GM18519 (cell line): ENCODE data around the gene TUBB.
"Not testable (repeated sequence)": the region's sequence is repeated elsewhere in the genome, so short reads cannot be mapped to it uniquely, and the experiment has no call there.

Experiments used
- ATAC-seq: cut with Tn5 transposase; IDR thresholded peaks from one replicate; pipeline ENCODE4 v1.9.1; 2021; ENCODE audit warnings: mild to moderate bottlenecking, moderate library complexity; ENCODE audit not compliant: unreplicated experiment, low FRiP score

Gene TUBB

DNA sequence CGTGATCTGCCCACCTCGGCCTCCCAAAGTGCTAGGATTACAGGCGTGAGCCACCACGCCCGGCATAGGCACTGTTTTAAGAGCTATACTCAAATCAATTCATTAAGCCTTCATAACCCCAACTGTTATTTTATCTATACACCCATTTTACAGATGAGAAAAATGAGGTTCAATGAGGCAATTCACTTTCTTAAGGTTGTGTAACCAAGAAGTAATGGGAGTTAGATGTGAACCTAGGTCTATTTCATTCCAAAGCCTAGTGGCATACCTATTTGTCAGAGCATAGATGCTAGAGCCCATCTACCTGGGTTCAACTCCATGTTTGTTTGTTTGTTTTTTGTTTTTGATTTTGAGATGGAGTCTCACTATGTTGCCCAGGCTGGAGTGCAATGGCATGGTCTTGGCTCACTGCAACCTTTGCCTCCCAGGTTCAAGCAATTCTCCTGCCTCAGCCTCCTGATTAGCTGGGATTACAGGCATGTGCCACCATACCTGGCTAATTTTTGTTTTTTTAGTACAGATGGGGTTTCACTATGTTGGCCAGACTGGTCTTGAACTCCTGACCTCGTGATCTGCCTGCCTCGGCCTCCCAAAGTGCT is 36.4 kb downstream of the TUBB start:
- not testable (repeated sequence) for ATAC-seq

DNA sequence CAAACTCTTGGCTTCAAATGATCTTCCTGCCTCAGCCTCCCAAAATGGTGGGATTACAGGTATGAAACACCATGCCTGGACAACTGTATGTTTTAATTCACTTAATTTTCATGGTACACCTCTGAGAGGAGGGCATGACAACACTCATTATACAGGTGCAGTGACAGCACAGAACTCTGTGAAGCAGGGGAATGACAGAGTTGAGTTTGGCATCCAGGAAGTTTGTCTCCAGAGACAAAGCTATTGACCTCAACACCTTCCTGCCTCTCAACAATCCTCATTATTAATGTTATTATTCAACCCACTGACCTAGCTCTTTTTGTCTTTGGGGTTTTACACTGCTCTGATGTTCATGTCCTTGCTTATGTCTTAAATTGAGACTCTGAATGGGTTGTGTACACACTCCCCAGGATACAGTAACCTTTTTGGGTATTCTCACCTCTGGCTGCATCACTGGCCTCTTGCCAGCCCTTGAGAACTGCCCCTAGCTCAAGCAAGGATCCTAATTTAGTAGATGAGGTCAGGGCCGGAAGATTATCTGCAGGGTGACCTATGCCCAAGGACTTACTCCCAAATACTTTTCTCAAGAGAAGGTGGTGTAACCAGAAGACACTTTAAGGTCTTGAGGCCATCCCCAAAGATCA is 37.2 kb downstream of the TUBB start:
- ATAC-seq: no peak

DNA sequence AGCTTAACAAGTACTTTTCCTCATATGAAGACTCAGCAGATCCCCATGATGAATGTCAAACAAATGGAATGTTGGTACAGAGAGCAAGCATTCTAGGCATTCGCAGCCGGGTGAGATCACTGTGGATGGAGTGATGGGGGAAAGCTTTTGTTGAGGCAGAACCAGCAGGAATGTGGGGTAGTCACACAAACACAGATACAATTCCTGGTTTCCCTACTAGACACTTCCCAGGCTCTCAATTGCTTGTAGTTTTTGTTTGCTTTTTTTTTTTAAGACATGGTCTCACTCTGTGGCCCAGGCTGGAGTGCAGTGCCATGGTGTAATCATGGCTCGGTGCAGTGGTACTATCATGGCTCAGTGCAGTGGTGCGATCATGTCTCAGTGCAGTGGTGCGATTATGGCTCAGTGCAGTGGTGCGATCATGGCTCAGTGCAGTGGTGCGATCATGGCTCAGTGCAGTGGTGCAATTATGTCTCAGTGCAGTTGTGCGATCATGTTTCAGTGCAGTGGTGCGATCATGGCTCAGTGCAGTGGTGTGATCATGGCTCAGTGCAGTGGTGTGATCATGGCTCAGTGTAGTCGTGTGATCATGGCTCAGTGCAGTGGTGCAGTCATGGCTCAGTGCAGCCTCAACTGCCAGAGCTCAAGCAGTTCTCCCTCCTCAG is 39.6 kb downstream of the TUBB start:
- ATAC-seq: no peak

DNA sequence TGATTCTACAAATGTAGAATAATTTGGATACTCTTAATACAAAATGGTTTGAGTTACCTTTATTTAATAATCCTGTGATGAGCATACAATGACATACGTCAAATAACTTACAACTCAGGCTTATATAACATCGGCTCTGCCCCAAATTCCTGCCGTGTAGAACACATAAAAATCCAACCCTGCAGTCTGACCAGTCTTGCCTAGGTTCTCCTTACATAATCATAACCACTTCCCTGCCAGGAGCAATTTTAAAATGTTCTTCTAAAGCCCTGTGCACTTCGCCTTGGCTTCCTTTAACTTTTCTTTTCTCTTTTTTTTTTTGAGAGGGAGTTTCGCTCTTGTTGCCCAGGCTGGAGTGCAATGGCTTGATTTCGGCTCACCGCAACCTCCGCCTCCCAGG is 40.4 kb downstream of the TUBB start:
- ATAC-seq: no peak

DNA sequence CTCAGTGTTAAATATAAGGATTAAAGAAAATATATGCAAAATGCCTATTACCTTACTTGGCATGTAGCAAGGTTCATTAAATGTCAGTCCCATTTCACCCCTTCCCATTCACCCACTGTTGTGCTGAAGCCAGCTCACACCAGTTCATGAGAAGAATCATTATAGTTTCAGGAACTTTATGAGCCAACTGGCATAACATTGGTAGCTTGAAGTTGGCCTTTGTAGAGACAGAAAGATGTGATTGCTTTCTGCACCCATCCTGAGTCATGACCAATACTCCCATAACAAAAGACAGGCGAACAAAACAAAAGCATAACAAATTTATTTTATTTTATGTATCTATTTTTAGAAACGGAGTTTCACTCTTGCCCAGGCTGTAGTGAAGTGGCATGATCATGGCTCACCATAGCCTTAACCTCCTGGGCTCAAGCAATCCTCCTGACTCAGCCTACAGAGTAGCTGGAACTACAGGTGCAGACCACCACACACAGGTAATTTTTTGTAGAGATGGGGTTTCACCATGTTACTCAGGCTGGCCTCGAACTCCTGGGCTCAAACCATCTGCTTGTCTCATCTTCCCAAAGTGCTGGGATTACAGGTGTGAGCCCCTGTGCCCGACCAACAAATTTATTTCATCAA is 41.8 kb downstream of the TUBB start:
- ATAC-seq: no peak

DNA sequence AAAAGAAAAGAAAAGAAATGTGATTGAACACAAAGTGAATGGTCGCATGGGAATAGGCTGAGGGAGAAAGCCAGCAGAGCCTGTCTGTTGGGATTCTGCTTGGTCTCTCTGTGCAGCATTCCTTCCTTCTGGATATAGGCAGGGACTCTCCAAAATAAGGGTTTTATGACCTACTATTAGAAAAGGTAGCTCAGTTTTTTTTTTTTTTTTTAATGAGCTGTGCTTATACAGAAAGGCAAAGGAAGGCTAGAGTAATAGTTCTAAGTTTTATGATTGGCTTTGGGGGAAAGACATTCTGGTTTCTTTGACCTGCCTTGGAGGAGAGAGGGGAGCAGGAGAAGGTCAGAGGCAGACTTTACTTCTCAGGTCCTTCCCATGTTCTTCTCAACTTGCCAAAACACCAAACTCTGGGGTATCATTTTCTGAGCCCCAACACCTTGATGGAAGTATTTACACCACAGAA is 43.0 kb downstream of the TUBB start:
- ATAC-seq: no peak

DNA sequence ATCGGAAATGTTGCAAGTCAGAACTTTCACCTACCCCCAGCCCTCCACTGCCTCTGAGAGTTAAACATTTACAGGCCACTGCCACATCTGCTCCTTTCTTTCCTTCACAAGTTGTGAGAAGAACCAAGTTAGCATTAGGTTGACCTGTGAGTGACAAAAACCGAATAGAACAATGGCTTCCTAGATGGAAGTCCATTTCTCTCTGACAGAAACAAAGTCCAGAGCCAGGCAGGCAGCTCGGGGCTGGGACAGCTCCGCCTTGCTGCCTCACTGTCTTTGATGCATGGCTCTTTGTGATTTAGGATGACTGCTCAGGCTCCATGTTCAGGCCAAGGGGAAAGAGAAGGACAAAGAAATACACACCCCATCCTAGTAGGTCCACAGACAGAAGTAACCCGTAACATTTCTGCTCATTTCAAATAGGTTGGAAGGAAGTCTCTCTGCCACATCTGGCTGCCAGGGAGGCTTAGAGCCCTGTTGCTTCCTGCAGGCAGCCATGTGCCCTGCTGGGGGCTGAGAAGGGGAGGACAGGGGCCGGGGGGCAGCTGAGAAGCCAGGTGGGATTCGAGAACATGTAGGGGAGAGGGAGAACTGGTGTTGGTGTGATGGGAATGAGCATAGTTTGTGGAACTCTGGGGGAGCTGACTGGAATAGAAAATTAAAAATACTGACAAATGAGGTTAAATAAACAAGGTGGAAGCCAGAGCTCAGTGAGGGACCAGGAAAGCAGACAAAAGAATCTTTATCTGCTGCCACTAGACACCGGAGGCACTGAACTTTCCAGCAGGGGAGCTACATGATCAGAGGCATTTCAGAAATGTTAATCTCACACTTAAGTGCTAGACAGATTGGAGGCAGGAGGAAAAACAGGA is 43.7 kb downstream of the TUBB start:
- ATAC-seq: no peak

DNA sequence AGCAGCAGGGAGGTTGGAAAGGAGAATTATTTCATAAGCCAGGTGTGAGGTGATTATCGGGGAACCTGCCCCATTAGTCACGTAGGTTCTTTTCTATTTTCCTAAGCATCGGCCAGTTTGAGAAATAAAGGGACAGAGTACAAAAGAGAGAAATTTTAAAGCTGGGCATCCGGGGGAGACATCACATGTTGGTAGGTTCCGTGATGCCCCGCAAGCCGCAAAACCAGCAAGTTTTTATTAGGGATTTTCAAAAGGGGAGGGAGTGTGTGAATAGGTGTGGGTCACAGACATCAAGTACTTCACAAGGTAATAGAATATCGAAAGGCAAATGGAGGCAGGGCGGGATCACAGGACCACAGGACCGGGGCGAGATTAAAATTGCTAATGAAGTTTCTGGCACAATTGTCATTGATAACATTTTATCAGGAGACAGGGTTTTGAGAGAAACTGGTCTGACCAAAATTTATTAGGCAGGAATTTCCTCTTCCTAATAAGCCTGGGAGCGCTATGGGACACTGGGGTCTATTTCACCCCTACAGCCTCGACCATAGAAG is 44.4 kb downstream of the TUBB start:
- ATAC-seq: not testable (repeated sequence)

DNA sequence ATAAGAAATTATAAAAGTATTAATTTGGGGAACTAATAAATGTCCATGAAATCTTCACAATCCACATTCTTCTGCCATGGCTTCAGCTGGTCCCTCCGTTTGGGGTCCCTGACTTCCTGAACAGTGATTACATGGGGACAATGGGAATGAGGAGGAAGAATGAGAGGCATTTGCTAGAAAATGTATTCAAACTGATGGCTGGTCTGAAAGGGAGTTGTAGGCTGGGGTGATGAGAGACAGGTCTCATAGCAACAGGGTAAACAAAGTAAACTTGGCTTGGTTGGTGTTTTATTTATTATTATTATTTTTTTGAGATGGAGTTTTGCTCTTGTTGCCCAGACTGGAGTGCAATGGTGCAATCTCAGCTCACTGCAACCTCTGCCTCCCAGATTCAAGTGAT is 45.3 kb downstream of the TUBB start:
- ATAC-seq: not testable (repeated sequence)

DNA sequence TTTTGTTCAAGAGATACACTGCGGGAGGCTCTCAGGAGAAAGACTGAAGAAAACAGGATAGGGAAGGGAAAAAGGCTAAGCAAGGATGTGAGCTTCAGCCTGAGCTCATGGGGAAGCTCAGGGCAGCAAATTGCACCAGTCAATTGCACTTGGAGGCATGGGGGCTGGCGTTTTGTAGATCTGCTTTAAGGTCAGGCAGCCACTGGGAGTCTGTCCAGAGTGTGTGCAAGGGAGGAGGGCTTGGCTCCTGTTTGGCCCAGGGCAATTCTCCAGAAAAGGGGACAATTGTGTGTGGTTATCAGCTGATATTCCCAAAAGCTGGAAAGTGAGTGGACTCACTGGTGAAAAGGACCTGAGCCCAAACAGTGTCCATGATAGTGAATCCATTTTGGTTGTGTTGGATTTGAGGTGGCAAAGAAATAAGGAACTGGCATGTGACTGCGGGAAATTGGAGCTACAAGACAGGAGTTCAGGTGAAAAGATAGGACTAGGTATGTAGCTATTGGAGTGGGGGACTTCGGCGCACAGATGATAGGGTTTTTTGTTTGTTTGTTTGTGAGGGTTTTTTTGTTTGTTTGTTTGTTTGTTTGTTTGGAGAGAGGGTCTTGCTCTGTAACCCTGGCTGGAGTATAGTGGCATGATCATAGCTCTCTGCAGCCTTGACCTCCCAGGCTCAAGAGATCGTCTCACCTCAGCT is 46.5 kb downstream of the TUBB start:
- ATAC-seq: no peak

DNA sequence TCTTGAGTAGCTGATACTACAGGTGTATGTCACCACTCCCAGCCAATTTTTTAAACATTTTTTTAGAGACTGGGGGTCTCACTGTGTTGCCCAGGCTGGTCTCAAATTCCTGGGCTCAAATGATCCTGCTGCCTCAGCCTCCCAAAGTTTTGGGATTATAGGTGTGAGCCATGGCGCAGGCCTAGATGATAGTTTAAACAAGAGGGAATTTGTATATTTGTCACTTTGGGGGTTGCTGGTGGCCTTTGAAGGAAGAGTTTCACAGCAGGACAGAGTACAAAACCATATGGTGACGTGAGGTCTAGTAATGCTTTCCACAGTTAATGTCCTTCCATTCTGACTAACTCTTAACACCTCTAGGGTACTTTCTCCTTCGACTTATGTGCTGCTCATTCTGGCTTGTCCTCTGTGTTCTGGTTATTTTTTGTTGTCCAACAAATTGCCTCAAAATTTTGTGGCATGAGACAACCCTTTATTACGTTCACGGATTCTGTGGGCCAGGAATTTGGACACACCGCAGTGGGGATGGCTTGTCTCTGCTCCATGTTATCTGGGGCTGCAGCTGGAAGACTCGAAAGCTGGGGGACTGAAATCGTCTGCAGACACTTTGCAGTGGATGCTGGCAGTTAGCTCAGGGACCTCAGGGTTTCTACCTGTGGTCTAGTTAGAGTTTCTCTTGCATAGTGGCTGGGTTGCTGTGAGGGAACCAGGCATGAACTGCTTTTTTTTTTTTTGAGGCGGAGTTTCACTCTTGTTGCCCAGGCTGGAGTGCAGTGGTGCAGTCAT is 47.2 kb downstream of the TUBB start:
- no peak for ATAC-seq

DNA sequence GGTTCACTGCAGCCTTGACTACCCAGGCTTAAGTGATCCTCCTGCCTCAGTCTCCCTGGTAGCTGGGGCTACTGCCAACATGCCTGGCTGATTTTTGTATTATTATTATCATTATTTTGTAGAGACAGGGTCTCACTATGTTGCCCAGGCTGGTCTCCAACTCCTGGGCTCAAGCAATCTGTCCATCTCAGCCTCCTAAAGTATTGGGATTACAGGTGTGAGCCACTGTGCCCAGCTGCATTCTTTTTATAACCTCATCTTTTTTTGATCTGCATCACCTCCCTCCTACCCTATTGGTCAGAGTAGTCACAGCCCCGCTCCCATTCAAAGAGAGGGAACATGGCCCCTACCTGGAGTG is 47.8 kb downstream of the TUBB start:
- ATAC-seq: no peak

DNA sequence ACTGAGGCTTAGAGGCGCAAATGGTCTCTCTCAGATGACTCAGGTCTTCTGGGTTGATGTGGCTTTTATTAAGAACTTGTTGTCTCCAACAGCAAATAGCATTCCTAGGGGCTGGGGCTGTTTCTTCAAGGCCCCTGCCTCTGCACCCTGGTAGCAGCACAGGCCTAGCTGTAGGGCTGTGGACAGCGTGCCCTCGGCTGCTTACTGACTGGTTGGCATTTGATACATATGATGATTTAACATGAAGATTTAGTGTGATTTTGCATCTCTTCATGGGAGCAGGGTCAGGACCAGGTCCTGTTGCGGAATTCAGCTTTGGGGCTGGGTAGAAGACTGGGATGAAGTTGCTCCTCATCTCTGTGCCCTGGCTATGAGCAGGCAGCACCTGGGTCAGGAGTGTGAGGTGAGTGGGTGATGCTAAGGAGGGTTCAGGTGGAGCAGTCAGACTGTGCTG is 48.5 kb downstream of the TUBB start:
- ATAC-seq: no peak

DNA sequence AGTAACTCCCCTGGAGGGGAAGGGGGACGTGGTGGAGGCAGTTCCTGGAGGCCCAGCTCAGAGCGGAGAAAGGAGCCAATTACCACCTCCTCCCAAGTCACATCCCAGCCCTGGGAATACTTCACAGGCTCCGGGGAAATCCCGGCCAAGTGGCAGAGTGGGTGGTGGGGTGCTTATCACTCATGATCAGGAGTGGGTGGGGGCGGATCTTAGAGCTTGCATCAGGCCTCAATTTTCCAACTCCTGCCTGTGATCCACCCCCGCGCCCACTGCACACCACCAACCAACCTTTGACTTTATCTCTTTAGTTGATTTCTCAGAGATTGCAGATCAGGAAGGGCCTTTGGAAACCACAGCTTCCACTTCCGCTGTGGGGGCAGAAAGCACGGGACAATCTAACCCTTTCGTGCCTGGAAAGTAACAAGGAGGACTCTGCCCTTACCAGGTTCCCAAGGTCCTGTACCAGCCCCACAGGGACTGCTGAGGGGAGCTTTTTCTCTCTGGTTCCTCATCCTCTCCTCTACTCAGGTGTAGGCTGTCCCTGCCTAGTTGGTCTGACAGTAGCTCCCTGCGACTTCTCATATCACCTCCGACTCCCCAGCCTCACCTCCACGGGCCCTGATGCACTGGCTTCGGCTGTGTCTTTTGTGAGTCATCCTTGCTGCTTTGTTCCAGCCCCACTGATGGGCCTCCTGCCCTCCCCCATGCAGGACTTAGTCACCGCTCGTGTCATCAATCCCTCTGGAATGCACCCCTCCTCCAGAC is 49.1 kb downstream of the TUBB start:
- no peak for ATAC-seq

DNA sequence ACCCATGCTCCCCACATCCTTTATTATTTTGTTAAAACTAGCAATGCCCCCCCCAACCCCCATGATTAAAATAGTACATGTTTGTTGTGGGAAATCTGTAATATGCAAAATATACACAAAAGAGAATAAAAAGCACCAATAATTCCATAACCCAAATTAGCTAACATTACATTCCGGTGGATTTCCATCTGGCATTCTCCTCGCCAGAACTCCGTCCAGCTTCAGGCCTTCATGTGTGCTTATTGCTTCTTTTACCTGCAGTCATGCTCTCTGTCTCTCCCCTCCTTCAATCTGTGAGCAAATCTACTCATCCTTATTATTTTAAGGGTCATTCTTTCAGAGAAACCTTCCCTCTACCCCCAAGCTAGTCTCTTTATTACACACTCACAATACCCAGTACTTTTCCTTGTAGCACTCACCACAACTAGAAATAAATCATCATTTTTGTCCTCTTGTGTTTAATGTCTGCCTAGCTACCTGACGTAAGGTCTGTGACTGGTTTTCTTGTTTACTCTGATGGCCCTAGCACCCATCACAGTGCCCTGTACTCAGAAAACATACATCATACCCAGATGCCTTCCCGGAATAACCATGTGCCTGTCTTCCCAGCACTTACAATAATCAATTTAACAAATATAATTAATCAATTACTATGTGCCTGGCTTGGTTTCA is 49.8 kb downstream of the TUBB start:
- no peak for ATAC-seq

DNA sequence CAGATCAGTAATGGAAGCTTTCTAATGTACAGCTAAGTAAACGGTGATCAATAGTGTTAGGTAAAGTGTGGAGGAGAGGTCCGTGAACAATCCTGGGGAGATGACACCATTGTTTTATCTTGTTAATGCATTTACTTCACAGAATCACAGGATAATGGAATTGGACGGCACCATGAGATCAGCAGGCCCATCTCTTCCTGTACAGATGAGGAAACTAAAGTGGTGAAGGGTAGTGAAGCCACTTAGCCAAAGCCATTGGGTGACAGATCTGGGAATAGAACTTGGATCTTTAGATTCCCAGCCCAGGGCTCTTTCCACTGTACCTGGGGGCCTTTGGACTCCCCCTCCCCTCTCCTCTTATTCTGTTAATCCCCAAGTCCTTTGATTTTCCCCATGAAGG is 50.4 kb downstream of the TUBB start:
- no peak for ATAC-seq

DNA sequence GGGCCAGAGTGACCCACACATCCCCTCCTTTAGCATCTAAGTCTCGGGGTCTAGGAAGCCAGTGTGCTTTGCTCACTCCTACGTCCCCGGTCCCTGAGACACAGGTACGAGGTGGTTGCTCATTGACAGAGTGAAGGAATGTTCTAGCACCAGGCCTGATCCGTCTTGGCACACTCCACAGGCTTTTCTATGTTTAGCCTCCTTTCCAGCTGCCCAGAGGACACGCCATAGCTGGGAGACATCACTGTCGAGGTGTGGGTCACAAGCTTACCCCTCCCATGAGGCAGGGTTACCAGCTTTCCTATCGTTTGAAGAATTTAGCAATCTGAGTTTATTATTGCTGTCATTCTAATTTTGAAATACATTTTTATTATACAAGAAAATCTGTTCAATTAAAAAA is 54.5 kb downstream of the TUBB start:
- ATAC-seq: no peak
